SK-N-SH (cell line): Measurements from ENCODE around the gene RAPGEF2. TPM values are rescaled to one million over a fixed set of nuclear protein-coding genes. Genes with fewer than 3 reads are reported as not detected.
A peak's percentile ranks its signal among the peaks of the same experiment; 100 is the strongest.

ENCODE experiments used
- CTCF ChIA-PET: fragments of 300-600, 350-600 bp; formaldehyde crosslinking; extraction: SDS; loops from one replicate; lab custom pipeline; 2021; lab: Yijun Ruan, JAX
- POLR2A ChIA-PET: fragments of 350-600 bp; sonication (Branson Sonifier 250); formaldehyde crosslinking; extraction: SDS; loops from one replicate; lab custom pipeline; 2020; ENCODE audit warnings: antibody characterized with exemption, inconsistent platforms; lab: Yijun Ruan, JAX
- DNase-seq: peaks from one replicate; pipeline ENCODE4 v3.0.0; 2012
- H2AFZ ChIP-seq: fragments of 200-600 bp; sonication (generic); 2 replicates; pipeline ENCODE4 v1.8.1; 2016; ENCODE audit warnings: antibody characterized with exemption, mild to moderate bottlenecking, low read depth
- H3F3A ChIP-seq: fragments of 200-600 bp; sonication (generic); replicated peaks from 2 replicates; pipeline ENCODE3; 2016; ENCODE audit warnings: antibody characterized with exemption, mild to moderate bottlenecking; ENCODE audit not compliant: insufficient read depth
- H3K27ac ChIP-seq, 2 experiments: fragments of 200-500 bp in 1 of 2; fragments of 200-600 bp in 1 of 2; sonication (Bioruptor generic) in 1 of 2; sonication (generic), shearing (Covaris generic) in 1 of 2; 2 replicates each; pipeline versions ENCODE4 v1.5.1 to v1.6.1; 2014 to 2016; ENCODE audit warnings: low read depth in 2 of 2, inconsistent platforms in 1 of 2, low read length in 1 of 2, mild to moderate bottlenecking in 1 of 2, mixed read lengths in 1 of 2
- H3K27me3 ChIP-seq: fragments of 200-600 bp; sonication (generic), shearing (Covaris generic); 2 replicates; pipeline ENCODE4 v1.6.1; 2016; ENCODE audit warnings: mixed run types; ENCODE audit not compliant: insufficient read depth
- H3K36me3 ChIP-seq, 2 experiments: fragments of 200-500 bp in 1 of 2; fragments of 200-600 bp in 1 of 2; sonication (Bioruptor generic) in 1 of 2; sonication (generic) in 1 of 2; replicated peaks in 1 of 2; 2 replicates each; pipeline versions ENCODE3 to v1.5.1; 2014 to 2016; ENCODE audit warnings: low read length in 1 of 2, mild to moderate bottlenecking in 1 of 2; ENCODE audit not compliant: insufficient read depth in 2 of 2, control insufficient read depth in 1 of 2
- H3K4me1 ChIP-seq, 2 experiments: fragments of 200-500 bp in 1 of 2; fragments of 200-600 bp in 1 of 2; sonication (Bioruptor generic) in 1 of 2; sonication (generic), shearing (Covaris generic) in 1 of 2; 2 replicates each; pipeline versions ENCODE4 v1.5.1 to v1.6.1; 2014 to 2016; ENCODE audit warnings: low read depth in 1 of 2, low read length in 1 of 2, mixed run types in 1 of 2; ENCODE audit not compliant: insufficient read depth in 2 of 2, control insufficient read depth in 1 of 2
- H3K4me2 ChIP-seq: fragments of 200-600 bp; sonication (generic), shearing (Covaris generic); 2 replicates; pipeline ENCODE4 v1.6.1; 2017; ENCODE audit warnings: mixed run types
- H3K4me3 ChIP-seq, 2 experiments: fragments of 200-500 bp in 1 of 2; fragments of 200-600 bp in 1 of 2; sonication (Bioruptor generic) in 1 of 2; sonication (generic), shearing (Covaris generic) in 1 of 2; 2 replicates each; pipeline versions ENCODE4 v1.5.1 to v1.8.1; 2014 to 2016; ENCODE audit warnings: low read depth in 2 of 2, inconsistent platforms in 1 of 2, low read length in 1 of 2, mild to moderate bottlenecking in 1 of 2, mixed read lengths in 1 of 2, moderate library complexity in 1 of 2
- H3K79me2 ChIP-seq: fragments of 200-600 bp; sonication (generic); 2 replicates; pipeline ENCODE4 v1.8.1; 2017; ENCODE audit warnings: mild to moderate bottlenecking; ENCODE audit not compliant: insufficient read depth
- H3K9ac ChIP-seq: fragments of 200-600 bp; sonication (generic); 2 replicates; pipeline ENCODE4 v1.6.1; 2017; ENCODE audit warnings: mixed run types
- H3K9me2 ChIP-seq: fragments of 200-600 bp; sonication (generic); 2 replicates; pipeline ENCODE4 v1.6.1; 2017; ENCODE audit warnings: mixed run types
- H3K9me3 ChIP-seq: fragments of 200-600 bp; sonication (generic); 2 replicates; pipeline ENCODE4 v1.6.1; 2017; ENCODE audit warnings: mixed run types, mild to moderate bottlenecking, moderate library complexity
- H4K20me1 ChIP-seq: fragments of 200-600 bp; sonication (generic); 2 replicates; pipeline ENCODE4 v1.6.1; 2017; ENCODE audit warnings: mild to moderate bottlenecking, mixed run types; ENCODE audit not compliant: insufficient read depth
- GABPA ChIP-seq: IDR thresholded peaks from 2 replicates; pipeline ENCODE4 v1.4.0; 2012; ENCODE audit warnings: low read depth, mild to moderate bottlenecking
- GATA2 ChIP-seq: sonication (generic); formaldehyde crosslinking; IDR thresholded peaks from 2 replicates; pipeline ENCODE4 v1.5.0; 2020; ENCODE audit warnings: mild to moderate bottlenecking, missing genetic modification reagents
- IRF3 ChIP-seq: fragments of 150-350 bp; IDR thresholded peaks from 2 replicates; pipeline ENCODE4 v1.6.1; 2016; ENCODE audit warnings: mild to moderate bottlenecking, low read depth, low read length
- MEF2A ChIP-seq: IDR thresholded peaks from 2 replicates; pipeline ENCODE4 v1.4.0; 2012; ENCODE audit warnings: low read depth, borderline replicate concordance
- NFIC ChIP-seq: IDR thresholded peaks from 2 replicates; pipeline ENCODE4 v1.4.0; 2012; ENCODE audit warnings: borderline replicate concordance
- RXRA ChIP-seq: IDR thresholded peaks from 2 replicates; pipeline ENCODE4 v1.4.0; 2012; ENCODE audit warnings: low read depth, mild to moderate bottlenecking, borderline replicate concordance
- TCF12 ChIP-seq: IDR thresholded peaks from 2 replicates; pipeline ENCODE4 v1.4.0; 2012
- WGBS: methylation state at CpG from one replicate; pipeline ENCODE4 v1.1.6; 2017; ENCODE audit warnings: low lambda C conversion rate; 5-methylcytosine and 5-hydroxymethylcytosine counted together
- polyA plus RNA-seq, 3 experiments: library from polyadenylated mRNA; depleted of rRNA; stranded (reverse); fragments of >200 nt; gene quantifications; 2 replicates each; pipeline ENCODE4 v1.2.3, GENCODE V29; 2012
- TF ChIP-seq, protein P1 (sequence below): IDR thresholded peaks from 2 replicates; pipeline ENCODE4 v1.4.0; 2012; ENCODE audit warnings: low read depth, borderline replicate concordance
- TF ChIP-seq, protein P2 (sequence below): IDR thresholded peaks from 2 replicates; pipeline ENCODE4; 2012

The RAPGEF2 gene
- polyA plus RNA-seq, 1 of the 3 experiments (the other 2 are of a cell fraction) = 19.2 TPM

- H3K27ac ChIP-seq = no peak overlapping the region
- H3F3A ChIP-seq = peaks cover 6% of the 10 kb centered on the region
- no peak for DNase-seq
- peaks cover 70% of the 10 kb centered on the region for H3K79me2 ChIP-seq
- H3K27me3 ChIP-seq = no peaks in the 10 kb centered on the region
- peaks cover 3 to 16% of the 10 kb centered on the region in 2 experiments; a peak in 3 of 4 replicates for H3K4me1 ChIP-seq
- no peak overlapping the region for H2AFZ ChIP-seq
- no peaks in the 10 kb centered on the region for H3K9me3 ChIP-seq
- peaks cover 3% of the 10 kb centered on the region; the same call in 1 of the 2 replicates for H4K20me1 ChIP-seq
- H3K9ac ChIP-seq = no peak overlapping the region
- no peaks in the 10 kb centered on the region for H3K9me2 ChIP-seq
- no peak overlapping the region for H3K4me2 ChIP-seq
- TF ChIP-seq, protein P1, sequence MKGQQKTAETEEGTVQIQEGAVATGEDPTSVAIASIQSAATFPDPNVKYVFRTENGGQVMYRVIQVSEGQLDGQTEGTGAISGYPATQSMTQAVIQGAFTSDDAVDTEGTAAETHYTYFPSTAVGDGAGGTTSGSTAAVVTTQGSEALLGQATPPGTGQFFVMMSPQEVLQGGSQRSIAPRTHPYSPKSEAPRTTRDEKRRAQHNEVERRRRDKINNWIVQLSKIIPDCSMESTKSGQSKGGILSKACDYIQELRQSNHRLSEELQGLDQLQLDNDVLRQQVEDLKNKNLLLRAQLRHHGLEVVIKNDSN = no peak
- TF ChIP-seq IRF3 = no peak
- no peak for TF ChIP-seq NFIC
- TF ChIP-seq TCF12 = no peak
- no peak for TF ChIP-seq GABPA
- TF ChIP-seq MEF2A = no peak
- no peaks in the 10 kb centered on the region for H3K36me3 ChIP-seq
- POLR2A ChIA-PET = no interaction called here
- WGBS = 80% methylated on average over 3 of the region's 3 CpGs
- H3K4me3 ChIP-seq = no peak overlapping the region
- CTCF ChIA-PET = no interaction called here
Observed at GRCh38 chr4:159224408-159224807, 121.5 kb downstream of the RAPGEF2 start.

- H3K9me3 ChIP-seq = no peaks in the 10 kb centered on the region
- peak overlapping the region; percentile 62 for H3K4me2 ChIP-seq
- H3K27me3 ChIP-seq = no peaks in the 10 kb centered on the region
- no peak overlapping the region for H2AFZ ChIP-seq
- 75% methylated on average over 3 of the region's 3 CpGs for WGBS
- H3K79me2 ChIP-seq = peaks cover 72% of the 10 kb centered on the region
- peak overlapping the region in 1 of 2 experiments; percentile 10; a peak in 2 of 4 replicates for H3K4me3 ChIP-seq
- H3K4me1 ChIP-seq = peaks cover 4 to 16% of the 10 kb centered on the region in 2 experiments; a peak in 3 of 4 replicates
- H3K9ac ChIP-seq = peak overlapping the region; percentile 36; the same call in 1 of the 2 replicates
- no peaks in the 10 kb centered on the region for H3K36me3 ChIP-seq
- peaks cover 6% of the 10 kb centered on the region for H3F3A ChIP-seq
- DNase-seq = no peak
- TF ChIP-seq, protein P2, sequence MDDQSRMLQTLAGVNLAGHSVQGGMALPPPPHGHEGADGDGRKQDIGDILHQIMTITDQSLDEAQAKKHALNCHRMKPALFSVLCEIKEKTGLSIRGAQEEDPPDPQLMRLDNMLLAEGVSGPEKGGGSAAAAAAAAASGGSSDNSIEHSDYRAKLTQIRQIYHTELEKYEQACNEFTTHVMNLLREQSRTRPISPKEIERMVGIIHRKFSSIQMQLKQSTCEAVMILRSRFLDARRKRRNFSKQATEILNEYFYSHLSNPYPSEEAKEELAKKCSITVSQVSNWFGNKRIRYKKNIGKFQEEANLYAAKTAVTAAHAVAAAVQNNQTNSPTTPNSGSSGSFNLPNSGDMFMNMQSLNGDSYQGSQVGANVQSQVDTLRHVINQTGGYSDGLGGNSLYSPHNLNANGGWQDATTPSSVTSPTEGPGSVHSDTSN = no peak
- TF ChIP-seq GATA2 (CRISPR knock-in tag) = no peak
- TF ChIP-seq, protein P1 = no peak
- no peak for TF ChIP-seq RXRA
- peaks cover 2% of the 10 kb centered on the region; the same call in 1 of the 2 replicates for H4K20me1 ChIP-seq
- ChIA-PET CTCF (interaction anchor here (0.9 to 1.9 kb wide), 6 partner anchors 9 to 25 kb away, joined by 3 to 10 read pairs (median 3); no protein-coding TSS in a partner anchor), POLR2A (no interaction called here)
- H3K9me2 ChIP-seq = no peaks in the 10 kb centered on the region
- H3K27ac ChIP-seq = peak overlapping the region; percentile 69 to 76
Observed at GRCh38 chr4:159227378-159227777, 124.5 kb downstream of the RAPGEF2 start.
